ENCODE data around the gene VAV1.
"Not testable (repeated sequence)": the region's sequence is repeated elsewhere in the genome, so short reads cannot be mapped to it uniquely, and the experiment has no call there.

The VAV1 gene

DNA sequence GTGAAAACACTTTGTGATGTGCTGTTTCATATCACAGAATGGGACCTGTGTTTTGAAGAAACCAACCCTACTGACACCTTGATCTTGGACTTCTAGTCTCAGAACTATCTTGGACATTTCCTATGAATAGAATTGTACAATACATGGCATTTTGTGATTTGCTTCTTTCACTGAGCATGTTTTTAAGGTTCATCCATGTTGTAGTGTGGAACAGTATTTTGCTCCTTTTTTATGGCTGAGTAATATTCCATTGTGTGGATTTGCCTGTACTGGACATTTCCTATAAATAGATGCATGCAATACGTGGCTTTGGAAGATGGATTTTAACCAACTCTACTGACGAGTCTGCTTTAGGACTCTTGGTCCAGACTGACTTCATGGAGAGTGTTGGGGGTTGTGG is 46.8 kb downstream of the VAV1 start:
- ATAC-seq, result no peak

DNA sequence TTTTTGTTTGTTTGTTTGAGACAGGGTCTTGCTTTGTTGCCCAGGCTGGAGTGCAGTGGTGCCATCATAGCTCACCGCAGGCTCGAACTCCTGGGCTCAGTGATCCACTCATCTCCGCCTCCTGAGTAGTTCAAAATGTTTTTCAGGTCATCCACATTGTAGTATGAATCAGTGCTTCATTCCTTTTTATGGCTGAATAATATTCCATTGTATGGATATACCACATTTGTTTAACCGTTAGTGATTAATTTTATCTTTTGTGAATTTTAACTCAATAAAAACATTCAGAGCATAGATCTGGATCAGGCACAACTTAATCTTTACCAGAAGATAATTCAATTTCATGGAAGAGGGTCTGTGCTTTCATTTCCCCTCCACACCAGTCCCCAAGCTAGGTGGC is 47.7 kb downstream of the VAV1 start:
- no peak for ATAC-seq

DNA sequence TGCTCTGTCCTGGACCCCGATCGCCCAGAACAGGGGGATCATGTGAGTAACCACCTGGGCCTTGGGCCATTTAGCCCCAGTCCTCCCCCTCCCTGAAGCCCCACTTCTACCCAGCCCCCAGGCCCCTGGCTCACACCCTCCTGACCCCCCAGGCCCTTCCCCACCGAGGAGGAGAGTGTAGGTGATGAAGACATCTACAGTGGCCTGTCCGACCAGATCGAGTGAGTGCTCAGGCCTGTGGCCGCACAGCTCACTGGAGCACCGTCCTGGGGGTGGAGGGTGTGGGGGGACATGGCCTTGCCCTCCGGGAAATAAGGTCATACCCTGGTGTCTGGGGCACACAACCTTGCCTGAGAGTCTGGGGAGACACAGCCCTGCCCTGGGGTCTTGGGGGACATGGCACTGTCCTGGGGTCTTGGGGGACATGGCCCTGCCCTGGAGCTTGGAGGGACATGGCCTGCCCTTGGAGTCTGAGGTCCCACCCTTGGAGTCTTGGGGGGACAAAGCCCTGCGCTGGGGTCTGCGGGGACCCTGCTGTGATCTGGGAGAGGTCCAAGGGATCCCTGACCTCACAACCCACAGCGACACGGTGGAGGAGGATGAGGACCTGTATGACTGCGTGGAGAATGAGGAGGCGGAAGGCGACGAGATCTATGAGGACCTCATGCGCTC is 49.3 kb downstream of the VAV1 start:
- ATAC-seq, result no peak

DNA sequence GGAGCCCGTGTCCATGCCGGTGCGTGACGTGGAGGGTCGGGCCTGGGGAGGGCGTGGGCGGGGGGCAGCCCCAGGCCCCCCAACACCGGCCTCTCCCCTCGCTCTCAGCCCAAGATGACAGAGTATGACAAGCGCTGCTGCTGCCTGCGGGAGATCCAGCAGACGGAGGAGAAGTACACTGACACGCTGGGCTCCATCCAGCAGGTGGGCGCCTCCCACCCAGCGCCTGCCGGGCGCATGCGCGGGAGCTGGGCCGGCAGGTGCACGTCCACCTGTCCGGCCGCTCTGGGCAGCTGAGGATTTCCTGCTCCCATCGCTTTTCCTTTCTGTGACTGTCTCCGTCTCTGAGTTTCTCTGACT is 49.8 kb downstream of the VAV1 start:
- ATAC-seq, result no peak

DNA sequence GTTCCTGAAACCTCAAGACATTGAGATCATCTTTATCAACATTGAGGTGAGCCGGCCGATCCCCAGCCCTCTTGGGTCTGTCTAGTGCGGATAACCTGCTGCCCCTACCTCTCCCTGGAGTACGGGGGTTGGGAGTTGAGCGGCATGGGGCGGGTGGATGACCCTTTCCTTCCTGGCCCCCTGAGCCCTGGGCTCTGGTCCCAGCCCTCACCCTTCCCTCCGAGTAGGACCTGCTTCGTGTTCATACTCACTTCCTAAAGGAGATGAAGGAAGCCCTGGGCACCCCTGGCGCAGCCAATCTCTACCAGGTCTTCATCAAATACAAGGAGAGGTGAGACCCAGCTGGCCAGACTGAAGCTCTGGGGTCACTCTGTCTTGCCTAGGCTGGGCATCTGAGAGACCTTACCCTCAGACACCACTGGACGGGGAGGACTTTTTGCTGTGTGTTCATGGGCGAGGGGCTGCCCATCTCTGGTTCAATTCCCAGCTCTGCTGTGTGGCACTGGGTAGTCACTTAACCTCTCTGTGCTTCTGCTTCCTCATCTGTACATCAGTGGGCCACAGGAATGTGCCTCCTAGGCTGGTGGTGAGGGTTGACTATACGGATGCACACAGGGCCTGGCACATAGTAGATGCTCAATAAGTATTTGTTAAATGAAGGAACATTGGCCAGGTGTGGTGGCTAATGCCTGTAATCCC is 52.7 kb downstream of the VAV1 start:
- no peak for ATAC-seq

DNA sequence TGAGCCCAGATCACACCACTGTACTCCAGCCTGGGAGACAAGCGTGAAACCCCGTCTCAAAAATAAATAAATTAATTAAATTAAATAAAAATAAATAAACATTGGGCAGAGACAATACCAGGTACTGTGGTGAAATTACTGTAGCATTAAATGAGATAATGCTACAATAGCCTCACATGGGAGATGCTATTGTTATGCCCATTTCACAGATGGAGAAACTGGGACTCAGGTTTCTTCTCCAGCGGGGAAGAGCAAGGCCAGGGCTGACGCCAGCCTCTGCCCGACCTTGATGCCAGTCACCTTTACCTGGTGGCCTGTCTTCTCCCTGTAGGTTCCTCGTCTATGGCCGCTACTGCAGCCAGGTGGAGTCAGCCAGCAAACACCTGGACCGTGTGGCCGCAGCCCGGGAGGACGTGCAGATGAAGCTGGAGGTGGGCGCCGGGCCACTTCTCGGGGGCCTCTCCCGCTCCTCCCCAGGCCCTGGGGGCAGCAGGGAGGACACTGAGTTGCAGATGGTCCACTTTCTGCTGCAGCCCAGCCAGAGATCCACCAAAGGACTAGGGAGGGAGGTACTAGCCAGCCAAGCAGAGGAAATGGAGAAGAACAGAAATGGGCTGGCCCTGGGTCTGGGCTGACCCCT is 53.9 kb downstream of the VAV1 start:
- no peak for ATAC-seq

DNA sequence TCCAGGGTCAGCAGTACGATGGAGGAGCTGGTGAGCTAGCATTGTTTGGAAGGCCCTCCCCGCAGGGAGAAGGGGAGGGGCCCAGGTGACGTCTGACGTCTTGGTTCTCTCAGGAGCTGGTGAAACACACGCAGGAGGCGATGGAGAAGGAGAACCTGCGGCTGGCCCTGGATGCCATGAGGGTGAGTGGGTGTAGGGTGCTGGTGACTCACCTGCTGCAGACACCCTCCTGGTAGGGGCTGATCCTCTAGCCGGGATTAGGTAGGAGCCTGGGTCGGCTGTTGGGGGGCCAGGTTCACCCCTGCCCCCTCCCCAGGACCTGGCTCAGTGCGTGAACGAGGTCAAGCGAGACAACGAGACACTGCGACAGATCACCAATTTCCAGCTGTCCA is 55.8 kb downstream of the VAV1 start:
- ATAC-seq, result no peak

DNA sequence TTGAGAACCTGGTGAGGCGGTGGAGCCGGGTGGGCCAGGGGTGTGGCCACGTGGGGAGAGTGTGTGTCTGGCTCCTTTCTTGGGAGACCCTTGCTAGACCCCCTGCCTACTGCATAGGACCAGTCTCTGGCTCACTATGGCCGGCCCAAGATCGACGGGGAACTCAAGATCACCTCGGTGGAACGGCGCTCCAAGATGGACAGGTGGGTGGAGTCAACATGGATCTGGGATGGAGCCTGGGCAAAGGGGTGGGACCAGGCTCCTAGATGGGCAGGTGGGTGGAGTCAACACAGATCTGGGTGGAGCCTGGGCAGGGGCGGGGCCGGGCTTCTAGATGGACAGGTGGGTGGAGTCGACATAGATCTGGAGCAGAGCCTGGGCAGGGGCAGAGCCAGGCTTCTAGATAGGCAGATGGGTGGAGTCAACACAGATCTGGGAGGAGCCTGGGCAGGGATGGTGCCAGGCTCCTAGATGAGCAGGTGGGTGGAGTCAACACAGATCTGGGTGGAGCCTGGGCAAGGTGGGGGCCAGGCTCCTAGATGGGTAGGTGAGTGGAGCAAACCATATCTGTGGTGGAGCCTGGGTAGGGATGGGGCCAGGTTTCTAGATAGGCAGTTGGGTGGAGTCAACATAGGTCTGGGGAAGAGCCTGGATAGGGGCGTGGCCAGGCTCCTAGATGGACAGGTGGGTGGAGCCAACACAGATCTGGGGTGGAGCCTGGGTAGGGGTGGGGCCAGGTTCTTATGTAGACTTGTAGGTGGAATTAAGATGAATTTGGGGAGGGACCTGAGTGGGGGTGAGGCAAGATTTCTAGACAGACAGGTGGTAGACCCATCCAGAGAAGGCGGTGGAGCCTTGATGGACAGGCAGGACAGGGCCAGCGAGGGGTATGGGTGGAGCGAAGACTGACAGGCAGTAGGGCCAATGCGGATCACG is 56.5 kb downstream of the VAV1 start:
- peak; percentile 64 to 69 for ATAC-seq

DNA sequence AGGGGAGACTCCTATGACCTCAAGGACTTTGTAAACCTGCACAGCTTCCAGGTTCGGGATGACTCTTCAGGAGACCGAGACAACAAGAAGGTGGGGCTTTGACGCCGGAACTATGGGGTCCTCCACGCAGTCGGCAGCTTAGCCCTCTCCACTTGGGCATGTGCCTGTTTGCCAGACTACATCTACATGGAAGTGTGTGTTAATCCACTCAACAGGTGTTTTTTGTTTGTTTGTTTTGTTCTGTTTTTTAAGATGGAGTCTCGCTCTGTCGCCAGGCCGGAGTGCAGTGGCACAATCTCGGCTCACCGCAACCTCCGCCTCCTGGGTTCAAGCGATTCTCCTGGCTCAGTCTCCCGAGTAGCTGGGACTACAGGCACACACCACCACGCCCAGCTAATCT is 57.3 kb downstream of the VAV1 start:
- ATAC-seq, result not testable (repeated sequence)

DNA sequence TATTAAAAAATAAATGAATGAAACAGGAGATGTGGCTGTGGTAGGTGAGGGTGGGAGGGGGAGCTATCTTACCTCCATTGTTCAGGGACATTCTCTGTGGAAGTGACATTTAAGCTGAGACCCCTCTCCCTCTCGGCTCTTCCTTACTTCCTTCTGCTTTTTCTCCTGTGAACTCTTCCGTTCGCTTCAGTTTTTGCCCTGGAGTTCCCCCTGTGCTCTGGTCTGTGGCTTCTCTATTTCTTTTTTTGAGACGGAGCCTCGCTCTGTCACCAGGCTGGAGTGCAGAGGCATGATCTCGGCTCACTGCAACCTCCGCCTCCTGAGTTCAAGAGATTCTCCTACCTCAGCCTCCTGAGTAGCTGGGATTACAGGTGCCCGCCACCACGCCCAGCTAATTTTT is 58.6 kb downstream of the VAV1 start:
- ATAC-seq, result not testable (repeated sequence)

DNA sequence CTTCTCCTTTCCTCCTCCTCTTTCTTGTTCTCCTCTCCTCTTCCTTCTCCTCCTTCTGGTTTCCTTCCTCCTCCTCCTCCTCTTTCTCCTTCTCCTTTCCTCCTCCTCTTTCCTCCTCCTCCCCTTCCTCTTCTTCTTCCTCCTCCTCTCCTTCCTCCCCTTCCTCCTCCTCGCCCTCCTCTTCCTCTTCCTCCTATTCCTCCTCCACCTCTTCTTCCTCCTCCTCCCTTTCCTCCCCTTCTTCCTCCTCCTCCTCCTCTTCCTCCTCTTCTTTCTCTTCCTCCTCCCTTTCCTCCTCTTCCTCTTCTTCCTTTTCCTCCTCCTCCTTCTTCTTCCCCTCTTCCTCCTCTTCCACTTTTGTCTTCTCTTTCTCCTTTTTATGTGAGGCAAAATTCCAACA is 59.9 kb downstream of the VAV1 start:
- ATAC-seq, result no peak

DNA sequence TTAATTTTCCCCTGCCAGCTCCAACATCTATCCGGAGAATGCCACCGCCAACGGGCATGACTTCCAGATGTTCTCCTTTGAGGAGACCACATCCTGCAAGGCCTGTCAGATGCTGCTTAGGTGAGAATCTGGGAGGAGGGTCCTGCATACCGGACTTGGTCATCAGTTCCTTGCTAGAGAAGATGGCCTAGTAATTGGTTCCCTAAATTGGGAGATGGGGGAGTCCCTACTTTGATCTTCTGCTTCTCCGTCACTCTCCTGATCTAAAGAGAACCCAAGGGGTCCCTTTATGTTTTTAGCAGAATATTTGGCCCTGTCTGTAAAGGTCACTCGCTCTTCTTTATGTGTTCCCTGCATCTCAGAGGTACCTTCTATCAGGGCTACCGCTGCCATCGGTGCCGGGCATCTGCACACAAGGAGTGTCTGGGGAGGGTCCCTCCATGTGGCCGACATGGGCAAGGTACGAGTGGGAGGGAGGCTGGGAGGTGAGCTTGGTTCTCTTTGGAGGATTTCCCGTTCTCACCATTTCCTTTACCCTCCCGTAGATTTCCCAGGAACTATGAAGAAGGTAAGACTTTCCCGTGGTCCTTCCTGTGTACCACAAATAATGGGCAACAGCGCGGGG is 60.8 kb downstream of the VAV1 start:
- no peak for ATAC-seq

DNA sequence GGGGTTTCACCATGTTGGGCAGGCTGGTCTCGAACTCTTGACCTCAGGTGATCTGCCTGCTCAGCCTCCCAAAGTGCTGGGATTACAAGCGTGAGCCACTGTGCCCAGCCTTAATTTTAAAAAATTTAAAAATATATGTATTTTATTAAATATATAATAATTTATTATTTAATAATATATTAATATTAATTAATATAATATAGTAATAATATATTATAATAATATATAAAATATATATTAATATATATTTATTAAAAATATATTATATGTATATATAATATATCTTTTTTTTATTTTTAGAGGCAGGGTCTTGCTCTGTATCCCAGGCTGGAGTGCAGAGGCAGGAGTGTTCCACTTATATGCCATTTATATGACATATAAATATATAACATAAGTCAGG is 61.9 kb downstream of the VAV1 start:
- no peak for ATAC-seq

DNA sequence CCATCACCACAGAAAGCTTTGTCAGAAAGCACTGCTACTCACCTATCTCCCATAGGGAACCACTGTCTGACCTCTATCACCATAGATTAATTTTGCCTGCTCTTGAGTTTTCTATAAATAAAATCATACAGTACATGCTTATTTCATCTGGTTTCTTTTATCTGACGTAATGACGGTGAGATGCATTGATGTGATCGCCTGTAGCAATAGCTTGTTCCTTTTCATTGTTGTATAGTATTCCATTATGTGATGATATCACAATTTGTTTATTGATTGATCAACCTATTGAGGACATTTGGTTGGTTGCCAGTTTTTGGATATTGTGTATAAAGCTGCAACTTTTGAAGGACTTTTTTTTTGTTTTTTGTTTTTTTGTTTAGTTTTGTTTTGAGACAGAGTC is 63.0 kb downstream of the VAV1 start:
- no peak for ATAC-seq

DNA sequence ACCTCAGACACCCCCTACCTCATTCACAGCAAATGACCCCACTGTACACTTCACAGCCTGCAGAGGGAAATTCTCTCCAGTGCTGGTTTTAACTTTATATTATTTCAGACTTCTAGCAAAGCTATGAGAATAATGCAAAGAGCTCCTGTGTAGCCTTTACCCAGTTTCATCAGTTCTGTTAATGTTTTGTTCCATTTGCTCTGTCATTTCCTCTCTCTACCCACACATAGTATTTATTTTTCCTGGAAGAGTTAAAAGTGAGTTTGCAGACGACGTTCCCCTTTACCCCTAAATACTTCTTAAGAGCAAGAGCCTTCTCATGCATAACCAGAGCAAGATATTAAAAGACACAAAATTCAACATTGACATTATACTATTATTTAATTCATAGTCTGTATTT is 65.0 kb downstream of the VAV1 start:
- peak; percentile 10 to 35 for ATAC-seq

DNA sequence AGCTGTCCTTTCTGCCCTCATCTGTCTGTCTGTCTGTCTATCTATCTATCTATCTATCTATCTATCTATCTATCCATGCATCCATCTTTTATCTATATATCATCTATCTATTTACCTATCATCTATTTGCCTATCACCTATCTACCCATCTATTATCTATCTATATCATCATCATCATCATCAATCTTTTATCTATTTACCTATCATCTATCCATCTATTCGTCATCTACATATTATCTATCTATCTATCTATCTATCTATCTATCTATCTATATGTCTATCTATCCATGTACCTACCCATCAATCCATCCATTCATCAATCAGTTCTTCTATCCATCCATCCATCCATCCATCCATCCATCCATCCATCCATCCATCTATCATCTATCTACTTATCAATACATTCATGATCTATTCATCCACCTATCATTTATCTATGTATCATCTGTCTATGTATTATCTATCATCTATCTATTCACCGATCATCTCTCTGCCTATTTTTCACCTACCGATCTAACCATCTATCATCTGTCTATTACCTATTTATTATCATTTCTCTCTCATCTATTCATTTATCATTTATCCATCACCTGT is 65.7 kb downstream of the VAV1 start:
- no peak for ATAC-seq

DNA sequence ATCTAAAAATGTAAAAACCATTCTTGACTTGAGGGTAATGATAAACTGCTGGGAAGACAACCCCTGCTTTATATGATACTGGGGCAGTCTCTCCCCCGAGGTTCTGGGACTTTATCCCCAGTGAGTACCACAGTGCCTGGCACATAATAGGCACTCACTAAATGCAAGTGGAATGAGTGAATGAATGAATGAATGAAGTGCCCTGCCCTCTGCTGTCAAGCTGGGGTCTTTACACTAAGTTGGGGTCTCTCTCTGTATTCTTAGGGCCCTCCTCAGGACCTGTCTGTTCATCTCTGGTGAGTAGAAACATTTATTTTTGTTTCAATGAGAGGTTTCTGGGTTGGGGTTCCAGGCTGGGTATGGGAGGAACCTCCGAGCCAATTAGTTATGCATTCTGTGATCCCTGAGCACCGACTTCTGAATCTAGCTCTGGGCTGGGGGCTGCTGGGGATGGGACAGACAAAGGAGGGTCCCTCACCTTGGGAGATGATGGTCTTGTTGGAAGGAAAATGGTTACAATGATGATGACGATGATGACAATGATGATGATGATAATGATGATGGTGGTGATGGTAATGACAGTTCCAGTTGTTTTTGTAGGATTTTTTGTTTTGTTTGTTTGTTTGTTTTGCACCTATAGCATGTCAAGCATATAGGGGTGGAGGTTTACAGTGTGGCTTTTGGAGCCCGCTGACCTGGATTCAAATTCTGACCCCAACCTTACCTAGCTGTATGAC is 70.5 kb downstream of the VAV1 start:
- no peak for ATAC-seq

DNA sequence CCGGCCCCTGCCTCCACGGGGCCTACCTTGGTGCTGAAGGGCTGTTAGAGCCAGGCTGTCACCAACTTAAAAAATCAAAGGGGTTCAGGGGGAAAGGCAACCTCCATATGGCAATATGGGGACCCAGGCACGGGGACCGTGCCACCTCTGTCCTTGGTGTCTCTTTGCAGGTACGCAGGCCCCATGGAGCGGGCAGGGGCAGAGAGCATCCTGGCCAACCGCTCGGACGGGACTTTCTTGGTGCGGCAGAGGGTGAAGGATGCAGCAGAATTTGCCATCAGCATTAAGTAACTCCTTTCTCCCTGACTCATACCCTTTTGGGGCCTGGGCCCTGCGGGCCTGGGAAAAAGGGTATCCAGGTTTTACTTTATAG is 75.3 kb downstream of the VAV1 start:
- no peak for ATAC-seq

DNA sequence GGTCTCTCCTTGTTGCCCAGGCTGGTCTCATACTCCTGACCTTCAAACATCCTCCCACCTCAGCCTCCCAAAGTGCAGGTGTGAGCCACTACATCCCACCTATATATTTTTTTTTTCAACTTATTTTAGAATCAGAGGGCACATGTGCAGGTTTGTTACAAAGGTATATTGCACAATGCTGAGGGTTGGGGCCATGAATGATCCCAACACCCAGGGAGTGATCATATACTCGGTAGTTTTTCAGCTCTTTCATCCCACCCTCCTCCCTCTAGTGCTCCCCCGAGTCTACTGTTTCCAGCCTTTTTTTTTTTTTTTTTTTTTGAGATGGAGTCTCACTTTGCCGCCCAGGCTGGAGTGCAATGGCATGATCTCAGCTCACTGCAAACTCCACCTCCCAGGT is 76.5 kb downstream of the VAV1 start:
- no peak for ATAC-seq

DNA sequence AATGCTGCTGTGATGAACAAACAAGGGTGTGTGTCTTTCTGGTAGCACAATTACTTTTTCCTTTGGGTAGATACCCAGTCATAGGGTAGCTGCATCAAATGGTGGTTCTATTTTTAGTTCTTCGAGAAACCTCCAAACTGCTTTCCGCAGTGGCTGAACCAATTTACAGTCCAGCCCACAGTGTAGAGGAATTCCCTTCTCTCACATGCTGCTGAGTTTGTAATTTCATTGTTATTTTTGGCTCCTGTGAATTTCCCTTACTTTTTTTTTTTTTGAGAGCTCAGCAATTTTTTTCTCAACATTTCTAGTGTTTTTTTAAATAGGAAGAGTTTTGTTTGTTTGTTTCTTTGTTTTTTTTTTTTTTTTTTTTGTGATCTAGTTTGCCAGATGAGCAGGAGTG is 77.4 kb downstream of the VAV1 start:
- ATAC-seq, result no peak

DNA sequence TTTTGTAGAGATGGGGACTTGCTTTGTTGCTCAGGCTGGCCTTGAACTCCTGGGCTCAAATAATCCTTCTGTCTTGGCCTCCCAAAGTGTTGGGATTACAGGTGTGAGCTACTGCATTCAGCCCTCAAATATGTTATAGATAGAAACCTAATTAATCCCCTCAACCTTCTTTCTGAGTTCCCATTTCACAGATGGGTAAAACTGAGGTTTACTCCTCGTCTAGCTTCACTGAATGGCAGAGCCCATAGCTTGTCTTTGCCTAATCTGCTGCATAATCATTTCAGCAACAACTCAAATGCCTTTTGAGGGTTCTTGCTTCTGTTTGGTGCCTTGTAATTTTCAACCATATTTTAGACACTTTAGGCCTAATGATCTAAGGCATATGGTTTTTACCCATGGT is 78.9 kb downstream of the VAV1 start:
- ATAC-seq, result no peak

DNA sequence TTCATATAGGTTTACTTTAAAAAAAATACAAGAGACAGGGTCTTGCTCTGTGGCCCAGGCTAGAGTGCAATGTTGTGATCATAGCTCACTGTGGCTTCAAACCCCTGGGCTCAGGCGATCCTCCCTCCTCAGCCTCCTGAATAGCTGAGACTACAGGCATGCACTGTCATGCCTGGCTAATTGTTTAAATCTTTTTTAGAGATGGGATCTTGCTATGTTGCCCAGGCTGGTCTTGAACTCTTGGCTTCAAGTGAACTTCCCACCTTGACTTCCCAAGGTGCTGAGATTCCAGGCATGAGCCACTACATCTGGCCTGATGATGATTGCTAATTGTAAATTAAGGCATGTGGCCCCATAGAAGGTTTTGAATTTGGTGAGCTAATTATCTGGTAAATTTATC is 79.5 kb downstream of the VAV1 start:
- no peak for ATAC-seq
